Measurements from ENCODE around the gene ZNF474. TPM values are rescaled to one million over a fixed set of nuclear protein-coding genes. Genes with fewer than 3 reads are reported as not detected.
A peak's percentile ranks its signal among the peaks of the same experiment; 100 is the strongest.

ZNF474 gene
- total and polyA plus RNA-seq, 4 donors = 0.03 to 0.25 (median 0.23) TPM; not detected in 1

DNA sequence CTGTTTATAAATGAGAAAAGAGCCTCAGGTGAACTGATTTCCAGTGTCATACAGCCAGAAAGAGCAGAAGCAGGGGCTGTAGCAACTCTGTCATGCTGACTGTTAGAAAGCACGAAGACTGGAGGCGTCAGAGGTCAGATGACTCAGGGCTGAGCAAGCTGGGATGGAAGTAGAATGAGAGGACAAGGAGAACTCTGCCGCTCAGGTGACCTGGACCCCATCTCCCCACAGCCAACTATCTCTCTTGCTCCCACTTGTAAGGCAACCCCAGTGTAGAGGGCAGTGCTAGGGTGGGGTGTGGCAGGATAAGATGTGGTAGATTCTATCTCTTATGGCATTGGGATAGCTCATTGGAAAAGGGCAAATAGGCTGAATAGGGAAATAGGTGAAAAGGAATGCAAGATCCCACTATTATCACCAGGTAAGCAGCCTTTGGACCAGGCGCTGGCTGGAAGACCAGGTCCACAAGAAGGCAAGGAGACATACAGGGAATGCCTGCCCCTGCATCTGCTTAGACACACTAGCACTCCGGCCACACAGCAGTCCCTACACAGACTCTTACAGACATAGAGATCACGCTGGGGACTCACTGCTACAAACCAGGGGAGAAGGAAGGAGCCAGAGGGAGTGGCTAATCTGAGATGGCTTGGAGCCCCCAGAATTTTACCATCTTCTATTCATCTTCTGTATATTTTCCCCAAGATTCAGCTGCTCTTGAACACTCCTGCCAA lies 30.1 kb upstream of the ZNF474 start:
- TF ChIP-seq, protein P1, sequence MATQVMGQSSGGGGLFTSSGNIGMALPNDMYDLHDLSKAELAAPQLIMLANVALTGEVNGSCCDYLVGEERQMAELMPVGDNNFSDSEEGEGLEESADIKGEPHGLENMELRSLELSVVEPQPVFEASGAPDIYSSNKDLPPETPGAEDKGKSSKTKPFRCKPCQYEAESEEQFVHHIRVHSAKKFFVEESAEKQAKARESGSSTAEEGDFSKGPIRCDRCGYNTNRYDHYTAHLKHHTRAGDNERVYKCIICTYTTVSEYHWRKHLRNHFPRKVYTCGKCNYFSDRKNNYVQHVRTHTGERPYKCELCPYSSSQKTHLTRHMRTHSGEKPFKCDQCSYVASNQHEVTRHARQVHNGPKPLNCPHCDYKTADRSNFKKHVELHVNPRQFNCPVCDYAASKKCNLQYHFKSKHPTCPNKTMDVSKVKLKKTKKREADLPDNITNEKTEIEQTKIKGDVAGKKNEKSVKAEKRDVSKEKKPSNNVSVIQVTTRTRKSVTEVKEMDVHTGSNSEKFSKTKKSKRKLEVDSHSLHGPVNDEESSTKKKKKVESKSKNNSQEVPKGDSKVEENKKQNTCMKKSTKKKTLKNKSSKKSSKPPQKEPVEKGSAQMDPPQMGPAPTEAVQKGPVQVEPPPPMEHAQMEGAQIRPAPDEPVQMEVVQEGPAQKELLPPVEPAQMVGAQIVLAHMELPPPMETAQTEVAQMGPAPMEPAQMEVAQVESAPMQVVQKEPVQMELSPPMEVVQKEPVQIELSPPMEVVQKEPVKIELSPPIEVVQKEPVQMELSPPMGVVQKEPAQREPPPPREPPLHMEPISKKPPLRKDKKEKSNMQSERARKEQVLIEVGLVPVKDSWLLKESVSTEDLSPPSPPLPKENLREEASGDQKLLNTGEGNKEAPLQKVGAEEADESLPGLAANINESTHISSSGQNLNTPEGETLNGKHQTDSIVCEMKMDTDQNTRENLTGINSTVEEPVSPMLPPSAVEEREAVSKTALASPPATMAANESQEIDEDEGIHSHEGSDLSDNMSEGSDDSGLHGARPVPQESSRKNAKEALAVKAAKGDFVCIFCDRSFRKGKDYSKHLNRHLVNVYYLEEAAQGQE (IDR thresholded peaks at IDR 0.05) = no peak
- TF ChIP-seq HNF4A (conservative IDR thresholded peaks at IDR 0.05) = no peak
- no peak overlapping the region for H3K9ac ChIP-seq (ENCODE audit: low read depth in 1 of 2, low read length in 2 of 2)
- H3K4me3 ChIP-seq (ENCODE audit: low read depth in 1 of 3, low read length in 3 of 3) = no peak overlapping the region
- no peaks in the 10 kb centered on the region for H3K9me3 ChIP-seq (ENCODE audit: control insufficient read depth in 4 of 4, low read length in 3 of 4)
- H3K4me1 ChIP-seq (ENCODE audit: control insufficient read depth in 4 of 4, insufficient read depth in 4 of 4, low read length in 3 of 4) = no peaks in the 10 kb centered on the region
- H3K27ac ChIP-seq (ENCODE audit: low read depth in 1 of 2, low read length in 2 of 2) = no peak overlapping the region
- WGBS = 84% methylated on average over 6 of the region's 6 CpGs
- no peaks in the 10 kb centered on the region for H3K36me3 ChIP-seq (ENCODE audit: control insufficient read depth in 4 of 4, insufficient read depth in 3 of 4, low read depth in 1 of 4, low read length in 3 of 4)
- H3K27me3 ChIP-seq (ENCODE audit: control insufficient read depth in 4 of 4, insufficient read depth in 4 of 4, low read length in 3 of 4) = no peaks in the 10 kb centered on the region
- no peak for DNase-seq (ENCODE audit: low spot score)

DNA sequence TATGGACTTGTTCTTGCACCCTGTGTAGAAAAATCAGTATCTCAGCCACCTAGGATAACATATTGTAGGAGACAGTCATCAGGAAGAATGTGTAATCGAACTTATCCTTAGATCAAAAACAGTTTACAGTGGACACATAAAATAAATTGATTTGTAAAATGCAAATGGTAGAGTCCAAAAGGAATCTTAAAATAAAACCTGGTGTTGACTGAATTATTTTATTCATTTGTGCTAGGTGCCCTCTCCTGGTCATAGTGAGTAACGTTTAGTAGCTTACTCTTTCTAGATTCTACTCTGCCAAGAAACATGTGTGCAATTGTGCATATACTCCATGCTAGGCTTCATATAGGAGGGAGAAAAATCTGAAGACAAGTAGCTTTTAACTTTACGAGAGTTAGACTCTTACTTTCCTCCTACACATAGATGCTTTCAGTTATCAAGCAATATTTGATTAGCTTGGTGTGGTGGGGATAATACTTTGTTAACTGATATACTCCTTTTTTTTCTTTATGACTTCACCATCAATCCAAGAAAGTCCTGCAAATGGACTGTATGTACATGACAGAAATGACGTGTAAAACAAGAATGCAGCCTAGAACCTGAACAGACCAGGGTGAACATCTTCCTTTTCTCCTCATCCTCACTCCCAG lies 27.6 kb upstream of the ZNF474 start:
- no peak overlapping the region for H3K4me3 ChIP-seq (ENCODE audit: low read depth in 1 of 3, low read length in 3 of 3)
- TF ChIP-seq RAD21 (IDR thresholded peaks at IDR 0.05) = peak; percentile 79 to 81
- TF ChIP-seq, protein P2, sequence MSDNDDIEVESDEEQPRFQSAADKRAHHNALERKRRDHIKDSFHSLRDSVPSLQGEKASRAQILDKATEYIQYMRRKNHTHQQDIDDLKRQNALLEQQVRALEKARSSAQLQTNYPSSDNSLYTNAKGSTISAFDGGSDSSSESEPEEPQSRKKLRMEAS (IDR thresholded peaks at IDR 0.05) = no peak
- TF ChIP-seq, protein P3, sequence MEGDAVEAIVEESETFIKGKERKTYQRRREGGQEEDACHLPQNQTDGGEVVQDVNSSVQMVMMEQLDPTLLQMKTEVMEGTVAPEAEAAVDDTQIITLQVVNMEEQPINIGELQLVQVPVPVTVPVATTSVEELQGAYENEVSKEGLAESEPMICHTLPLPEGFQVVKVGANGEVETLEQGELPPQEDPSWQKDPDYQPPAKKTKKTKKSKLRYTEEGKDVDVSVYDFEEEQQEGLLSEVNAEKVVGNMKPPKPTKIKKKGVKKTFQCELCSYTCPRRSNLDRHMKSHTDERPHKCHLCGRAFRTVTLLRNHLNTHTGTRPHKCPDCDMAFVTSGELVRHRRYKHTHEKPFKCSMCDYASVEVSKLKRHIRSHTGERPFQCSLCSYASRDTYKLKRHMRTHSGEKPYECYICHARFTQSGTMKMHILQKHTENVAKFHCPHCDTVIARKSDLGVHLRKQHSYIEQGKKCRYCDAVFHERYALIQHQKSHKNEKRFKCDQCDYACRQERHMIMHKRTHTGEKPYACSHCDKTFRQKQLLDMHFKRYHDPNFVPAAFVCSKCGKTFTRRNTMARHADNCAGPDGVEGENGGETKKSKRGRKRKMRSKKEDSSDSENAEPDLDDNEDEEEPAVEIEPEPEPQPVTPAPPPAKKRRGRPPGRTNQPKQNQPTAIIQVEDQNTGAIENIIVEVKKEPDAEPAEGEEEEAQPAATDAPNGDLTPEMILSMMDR (IDR thresholded peaks at IDR 0.05; ENCODE audit: low read depth, low read length, missing input control) = peak; percentile 50
- TF ChIP-seq HNF4G (IDR thresholded peaks at IDR 0.05) = no peak
- no peak overlapping the region for H3K9ac ChIP-seq (ENCODE audit: low read depth in 1 of 2, low read length in 2 of 2)
- WGBS = 24% methylated on average over 4 of the region's 4 CpGs
- H3K27me3 ChIP-seq (ENCODE audit: control insufficient read depth in 4 of 4, insufficient read depth in 4 of 4, low read length in 3 of 4) = no peaks in the 10 kb centered on the region
- H3K36me3 ChIP-seq (ENCODE audit: control insufficient read depth in 4 of 4, insufficient read depth in 3 of 4, low read depth in 1 of 4, low read length in 3 of 4) = no peaks in the 10 kb centered on the region
- no peaks in the 10 kb centered on the region for H3K4me1 ChIP-seq (ENCODE audit: control insufficient read depth in 4 of 4, insufficient read depth in 4 of 4, low read length in 3 of 4)
- no peak for DNase-seq (ENCODE audit: low spot score)
- no peaks in the 10 kb centered on the region for H3K9me3 ChIP-seq (ENCODE audit: control insufficient read depth in 4 of 4, low read length in 3 of 4)
- no peak overlapping the region for H3K27ac ChIP-seq (ENCODE audit: low read depth in 1 of 2, low read length in 2 of 2)

DNA sequence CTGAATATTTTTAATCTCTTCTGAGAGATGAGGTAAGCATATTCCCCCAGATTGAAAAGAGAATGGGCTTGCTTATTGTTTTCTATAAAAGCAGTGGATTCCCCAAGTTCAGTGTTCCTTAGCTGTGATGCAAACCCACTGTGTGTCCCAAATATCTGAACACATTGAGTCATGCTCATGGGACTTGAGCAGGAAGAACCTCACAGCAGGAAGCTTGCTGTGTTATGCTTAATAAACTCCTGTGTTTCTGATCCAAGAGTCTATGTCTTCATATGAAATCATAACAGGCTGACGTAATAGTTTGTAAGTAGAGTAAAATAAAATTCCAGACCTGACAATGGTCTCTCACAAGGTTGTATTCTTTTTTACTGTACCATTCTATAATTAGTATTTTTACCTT lies 26.5 kb upstream of the ZNF474 start:
- 75% methylated on average over 1 of the region's 1 CpG for WGBS
- Histone ChIP-seq H3K4me3 (ENCODE audit: low read depth in 1 of 3, low read length in 3 of 3) (no peak overlapping the region), H3K36me3 (ENCODE audit: control insufficient read depth in 4 of 4, insufficient read depth in 3 of 4, low read depth in 1 of 4, low read length in 3 of 4) (no peaks in the 10 kb centered on the region), H3K4me1 (ENCODE audit: control insufficient read depth in 4 of 4, insufficient read depth in 4 of 4, low read length in 3 of 4) (no peaks in the 10 kb centered on the region), H3K27ac (ENCODE audit: low read depth in 1 of 2, low read length in 2 of 2) (no peak overlapping the region), H3K9me3 (ENCODE audit: control insufficient read depth in 4 of 4, low read length in 3 of 4) (no peaks in the 10 kb centered on the region), H3K9ac (ENCODE audit: low read depth in 1 of 2, low read length in 2 of 2) (no peak overlapping the region), H3K27me3 (ENCODE audit: control insufficient read depth in 4 of 4, insufficient read depth in 4 of 4, low read length in 3 of 4) (no peaks in the 10 kb centered on the region)
- no peak for DNase-seq (ENCODE audit: low spot score)
- no peak for TF ChIP-seq NR2F2 (IDR thresholded peaks at IDR 0.05)
- TF ChIP-seq FOXA1 (IDR thresholded peaks at IDR 0.05) = no peak
- TF ChIP-seq, protein P4, sequence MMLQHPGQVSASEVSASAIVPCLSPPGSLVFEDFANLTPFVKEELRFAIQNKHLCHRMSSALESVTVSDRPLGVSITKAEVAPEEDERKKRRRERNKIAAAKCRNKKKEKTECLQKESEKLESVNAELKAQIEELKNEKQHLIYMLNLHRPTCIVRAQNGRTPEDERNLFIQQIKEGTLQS (IDR thresholded peaks at IDR 0.05) = no peak
- no peak for TF ChIP-seq TAF1 (conservative IDR thresholded peaks at IDR 0.05)
- no peak for TF ChIP-seq SP1 (IDR thresholded peaks at IDR 0.05)
- TF ChIP-seq EGR1 (IDR thresholded peaks at IDR 0.05; ENCODE audit: low read depth in 2 of 2) = no peak
- TF ChIP-seq RXRA (IDR thresholded peaks at IDR 0.05) = no peak
- no peak for TF ChIP-seq HNF4A (conservative IDR thresholded peaks at IDR 0.05)
- TF ChIP-seq FOXA2 (IDR thresholded peaks at IDR 0.05) = no peak
- TF ChIP-seq, protein P2 (IDR thresholded peaks at IDR 0.05) = no peak
- TF ChIP-seq YY1 (IDR thresholded peaks at IDR 0.05) = no peak
- TF ChIP-seq RAD21 (IDR thresholded peaks at IDR 0.05) = no peak
- no peak for TF ChIP-seq GABPA (IDR thresholded peaks at IDR 0.05 in 1 of 2, conservative IDR thresholded peaks at IDR 0.05 in 1 of 2)

Measured in liver (tissue), 9 donors.